Liver (tissue), 9 donors: ENCODE measurements around the gene BMP6. TPM values are rescaled to one million over a fixed set of nuclear protein-coding genes. Genes with fewer than 3 reads are reported as not detected.

Experiments
- DNase-seq: peaks from one replicate; pipeline ENCODE4 v3.0.0-alpha.2; 2017; ENCODE audit warnings: low spot score
- H3K27ac ChIP-seq, 2 donors: one replicate each; pipeline ENCODE4 v1.7.0; 2013; ENCODE audit warnings: inconsistent platforms in 2 of 2, low read length in 2 of 2, control low read depth in 1 of 2, low read depth in 1 of 2, mild to moderate bottlenecking in 1 of 2
- H3K27me3 ChIP-seq, 4 donors: one replicate each; pipeline versions ENCODE4 v1.6.1 to v1.7.0; 2013; ENCODE audit warnings: low read length in 3 of 4, inconsistent platforms in 1 of 4, mild to moderate bottlenecking in 1 of 4, moderate library complexity in 1 of 4; ENCODE audit not compliant: control insufficient read depth in 4 of 4, insufficient read depth in 4 of 4
- H3K36me3 ChIP-seq, 4 donors: one replicate each; pipeline versions ENCODE4 v1.6.1 to v1.7.0; 2013; ENCODE audit warnings: low read length in 3 of 4, mild to moderate bottlenecking in 3 of 4, low read depth in 1 of 4, moderate library complexity in 1 of 4; ENCODE audit not compliant: control insufficient read depth in 4 of 4, insufficient read depth in 3 of 4
- H3K4me1 ChIP-seq, 4 donors: one replicate each; pipeline versions ENCODE4 v1.6.1 to v1.7.0; 2013; ENCODE audit warnings: low read length in 3 of 4, mild to moderate bottlenecking in 3 of 4, moderate library complexity in 1 of 4; ENCODE audit not compliant: control insufficient read depth in 4 of 4, insufficient read depth in 4 of 4
- H3K4me3 ChIP-seq, 3 donors: one replicate each; pipeline versions ENCODE4 v1.6.1 to v1.7.0; 2013; ENCODE audit warnings: low read length in 3 of 3, control low read depth in 1 of 3, low read depth in 1 of 3, mild to moderate bottlenecking in 1 of 3
- H3K9ac ChIP-seq, 2 donors: one replicate each; pipeline ENCODE4 v1.7.0; 2013; ENCODE audit warnings: low read length in 2 of 2, mild to moderate bottlenecking in 2 of 2, moderate library complexity in 2 of 2, control low read depth in 1 of 2, low read depth in 1 of 2
- H3K9me3 ChIP-seq, 4 donors: one replicate each; pipeline versions ENCODE4 v1.6.1 to v1.7.0; 2013; ENCODE audit warnings: low read length in 3 of 4; ENCODE audit not compliant: control insufficient read depth in 4 of 4
- ATF3 ChIP-seq: IDR thresholded peaks from 2 replicates; pipeline ENCODE4 v1.6.1; 2016; ENCODE audit warnings: antibody characterized with exemption
- CTCF ChIP-seq: fragments of 150-350 bp; IDR thresholded peaks from 2 replicates; pipeline ENCODE4 v1.5.1; 2017; ENCODE audit warnings: improper control_type of control experiment, low read depth, low read length; ENCODE audit not compliant: missing input control
- EGR1 ChIP-seq, 2 donors: IDR thresholded peaks; 2 replicates each; pipeline ENCODE4 v1.6.1; 2016 to 2018; ENCODE audit warnings: antibody characterized with exemption in 2 of 2, low read depth in 2 of 2
- FOXA2 ChIP-seq: IDR thresholded peaks from 2 replicates; pipeline ENCODE4 v1.6.1; 2016; ENCODE audit warnings: antibody characterized with exemption
- GABPA ChIP-seq, 2 donors: IDR thresholded peaks in 1 of 2; conservative IDR thresholded peaks in 1 of 2; 2 replicates each; pipeline ENCODE4 v1.6.1; 2016; ENCODE audit warnings: antibody characterized with exemption in 2 of 2, mild to moderate bottlenecking in 1 of 2, moderate library complexity in 1 of 2
- HNF4A ChIP-seq, 2 donors: conservative IDR thresholded peaks; 2 replicates each; pipeline ENCODE4 v1.6.1; 2016; ENCODE audit warnings: antibody characterized with exemption in 2 of 2, mild to moderate bottlenecking in 2 of 2
- HNF4G ChIP-seq: IDR thresholded peaks from 2 replicates; pipeline ENCODE4 v1.6.1; 2016; ENCODE audit warnings: antibody characterized with exemption
- JUND ChIP-seq, 2 donors: IDR thresholded peaks; 2 replicates each; pipeline ENCODE4 v1.6.1; 2016; ENCODE audit warnings: antibody characterized with exemption in 2 of 2
- MAX ChIP-seq: IDR thresholded peaks from 2 replicates; pipeline ENCODE4 v1.6.1; 2016; ENCODE audit warnings: antibody characterized with exemption
- NR2F2 ChIP-seq: IDR thresholded peaks from 2 replicates; pipeline ENCODE4 v1.6.1; 2016; ENCODE audit warnings: antibody characterized with exemption
- RAD21 ChIP-seq, 2 donors: IDR thresholded peaks; 2 replicates each; pipeline ENCODE4 v1.6.1; 2016; ENCODE audit warnings: antibody characterized with exemption in 2 of 2, mild to moderate bottlenecking in 2 of 2
- REST ChIP-seq: IDR thresholded peaks from 2 replicates; pipeline ENCODE4 v1.6.1; 2016; ENCODE audit warnings: antibody characterized with exemption, mild to moderate bottlenecking
- RXRA ChIP-seq, 2 donors: IDR thresholded peaks; 2 replicates each; pipeline ENCODE4 v1.6.1; 2017 to 2018; ENCODE audit warnings: antibody characterized with exemption in 2 of 2, mild to moderate bottlenecking in 1 of 2
- SP1 ChIP-seq: IDR thresholded peaks from 2 replicates; pipeline ENCODE4 v1.6.1; 2018; ENCODE audit warnings: antibody characterized with exemption, mild to moderate bottlenecking
- TAF1 ChIP-seq: conservative IDR thresholded peaks from 2 replicates; pipeline ENCODE4 v1.6.1; 2016; ENCODE audit warnings: antibody characterized with exemption, mild to moderate bottlenecking
- YY1 ChIP-seq: IDR thresholded peaks from 2 replicates; pipeline ENCODE4 v1.6.1; 2016; ENCODE audit warnings: antibody characterized with exemption, mild to moderate bottlenecking
- ZBTB33 ChIP-seq: IDR thresholded peaks from 2 replicates; pipeline ENCODE4 v1.6.1; 2016; ENCODE audit warnings: antibody characterized with exemption
- WGBS: extraction: QIAGEN DNeasy Blood & Tissue Kit; methylation state at CpG from one replicate; pipeline ENCODE4 v1.1.7; 2013; 5-methylcytosine and 5-hydroxymethylcytosine counted together
- polyA plus RNA-seq, 2 donors: library from polyadenylated mRNA; stranded (reverse) in 1 of 2; unstranded in 1 of 2; fragments of 200-250 nt in 1 of 2; fragments of >200 nt in 1 of 2; fragmentation: Nextera tagmentation in 1 of 2; extraction: Ambion mirVana in 1 of 2; gene quantifications; one replicate each; pipeline versions ENCODE4 v1.2.1 to v1.2.3, GENCODE V29; 2013 to 2015
- total RNA-seq, 2 donors: library from RNA; depleted of rRNA; stranded (reverse); fragments of >200 nt; gene quantifications; one replicate each; pipeline ENCODE4 v1.2.3, GENCODE V29; 2014
- donor health status: healthy.
- donor health status: healthy.
- donor health status: healthy.
- donor health status: healthy.
- donor health status: healthy.

The BMP6 gene
- total and polyA plus RNA-seq, 4 donors, result 0.57 to 5.9 (median 2.3) TPM

GRCh38 chr6:7911345-7911725 is 185.4 kb downstream of the BMP6 start:
- H3K4me1 ChIP-seq, result peaks cover 16 to 29% (median 19%) of the 10 kb centered on the region in 4 donors
- TF ChIP-seq RAD21 (IDR thresholded peaks at IDR 0.05), result no peak
- no peak for TF ChIP-seq HNF4G
- TF ChIP-seq ZBTB33, result no peak
- H3K9me3 ChIP-seq, result no peaks in the 10 kb centered on the region
- peak; percentile 27 for DNase-seq
- H3K4me3 ChIP-seq, result peak overlapping the region; percentile 66 to 96 (median 68)
- no peaks in the 10 kb centered on the region for H3K36me3 ChIP-seq
- peak overlapping the region in 1 of 2 donors; percentile 89 for H3K9ac ChIP-seq
- H3K27ac ChIP-seq, result no peak overlapping the region
- WGBS, result 84% methylated on average over 11 of the region's 11 CpGs
- H3K27me3 ChIP-seq, result no peaks in the 10 kb centered on the region

- WGBS, result 42% methylated on average over 6 of the region's 6 CpGs
These were observed 186.1 kb downstream of the BMP6 start for GRCh38 chr6:7912024-7912423.

More at GRCh38 chr6:7912024-7912423, 186.1 kb downstream of the BMP6 start:
- H3K4me3 ChIP-seq, result no peak overlapping the region
- H3K27ac ChIP-seq, result peak overlapping the region in 1 of 2 donors; percentile 7
- no peak overlapping the region for H3K9ac ChIP-seq
- no peaks in the 10 kb centered on the region for H3K9me3 ChIP-seq
- H3K4me1 ChIP-seq, result peaks cover 16 to 29% (median 19%) of the 10 kb centered on the region in 4 donors
- peak; percentile 20 for DNase-seq
- H3K27me3 ChIP-seq, result no peaks in the 10 kb centered on the region
- no peaks in the 10 kb centered on the region for H3K36me3 ChIP-seq
- TF ChIP-seq TAF1 (no peak), HNF4A (conservative IDR thresholded peaks at IDR 0.05) (peak; percentile 75 to 88), FOXA2 (no peak), GABPA (IDR thresholded peaks at IDR 0.05 in 1 of 2, conservative IDR thresholded peaks at IDR 0.05 in 1 of 2) (peak in 1 of 2 donors; percentile 63), NR2F2 (no peak), CTCF (no peak), RAD21 (IDR thresholded peaks at IDR 0.05) (peak; percentile 23 to 39), JUND (IDR thresholded peaks at IDR 0.05) (peak in 1 of 2 donors; percentile 80), YY1 (peak; percentile 93), REST (peak; percentile 46), ATF3 (peak; percentile 93), SP1 (peak; percentile 72), HNF4G (no peak), MAX (peak; percentile 89), RXRA (IDR thresholded peaks at IDR 0.05) (peak; percentile 86 to 98), ZBTB33 (peak; percentile 83), EGR1 (IDR thresholded peaks at IDR 0.05; ENCODE audit: low read depth in 2 of 2) (no peak)
